ENCODE results near the gene SORCS2.

- no peak for TF ChIP-seq YY1 (IDR thresholded peaks at IDR 0.05; ENCODE audit: insufficient read depth, insufficient read length)
- no peak for TF ChIP-seq SUZ12 (IDR thresholded peaks at IDR 0.05; ENCODE audit: extremely low read depth, insufficient read depth, insufficient read length)
- TF ChIP-seq ZNF274 (IDR thresholded peaks at IDR 0.05; ENCODE audit: low read depth, low read length): no peak
Observed at GRCh38 chr4:7307394-7308099, 115.2 kb downstream of the SORCS2 start.
